GM13976 (cell line): ENCODE results near the gene EPDR1.

Source experiments
- DNase-seq: peaks from one replicate; pipeline ENCODE4 v3.0.0; 2012; ENCODE audit warnings: low spot score
- in situ Hi-C: fragments of 300-500 bp; cut with MboI; formaldehyde crosslinking; loops from one replicate; pipeline ENCODE4 v1.12.0; 2022; ENCODE audit warnings: low sequenced_read_pairs, mixed read lengths, inconsistent platforms; ENCODE audit not compliant: unreplicated experiment
- TF ChIP-seq, protein P1 (sequence below): IDR thresholded peaks from 2 replicates; pipeline ENCODE4 v1.5.1; 2012; ENCODE audit warnings: borderline replicate concordance, mild to moderate bottlenecking; ENCODE audit not compliant: insufficient read depth; ENCODE audit errors: extremely low read depth, missing control alignments, control extremely low read depth

EPDR1 gene

DNA sequence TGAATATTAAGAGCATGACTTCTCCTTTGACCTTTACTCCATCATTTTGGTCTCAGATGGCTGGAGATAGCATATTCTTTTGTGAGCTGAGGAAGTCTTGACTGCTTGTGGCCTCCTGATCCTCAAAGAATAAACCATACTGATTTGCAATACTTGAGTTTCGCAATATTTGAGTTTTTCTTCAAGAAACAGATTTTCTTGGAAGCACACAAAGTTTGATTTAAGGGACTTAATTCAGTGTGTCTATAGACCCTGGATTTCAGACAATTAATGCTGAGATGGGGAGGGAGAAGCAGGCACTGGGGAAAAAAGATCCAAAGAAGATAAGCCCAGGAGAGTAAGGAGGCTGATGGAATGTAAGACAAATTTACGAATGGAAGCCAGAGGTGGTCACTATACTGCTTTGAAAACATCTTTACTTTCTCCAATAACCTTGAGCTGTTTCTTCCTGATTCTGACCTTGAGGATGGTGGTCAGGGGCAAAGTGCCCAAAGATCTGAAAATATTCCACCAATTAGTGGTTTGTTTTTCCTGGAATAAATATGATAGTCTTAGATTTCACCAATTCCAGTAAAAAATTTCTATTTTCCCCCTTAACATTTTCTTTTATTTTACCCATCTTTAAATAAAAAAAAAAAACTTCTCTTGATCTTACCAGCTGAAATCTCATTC lies 7.5 kb downstream of the EPDR1 start:
- DNase-seq: no peak
- TF ChIP-seq, protein P1, sequence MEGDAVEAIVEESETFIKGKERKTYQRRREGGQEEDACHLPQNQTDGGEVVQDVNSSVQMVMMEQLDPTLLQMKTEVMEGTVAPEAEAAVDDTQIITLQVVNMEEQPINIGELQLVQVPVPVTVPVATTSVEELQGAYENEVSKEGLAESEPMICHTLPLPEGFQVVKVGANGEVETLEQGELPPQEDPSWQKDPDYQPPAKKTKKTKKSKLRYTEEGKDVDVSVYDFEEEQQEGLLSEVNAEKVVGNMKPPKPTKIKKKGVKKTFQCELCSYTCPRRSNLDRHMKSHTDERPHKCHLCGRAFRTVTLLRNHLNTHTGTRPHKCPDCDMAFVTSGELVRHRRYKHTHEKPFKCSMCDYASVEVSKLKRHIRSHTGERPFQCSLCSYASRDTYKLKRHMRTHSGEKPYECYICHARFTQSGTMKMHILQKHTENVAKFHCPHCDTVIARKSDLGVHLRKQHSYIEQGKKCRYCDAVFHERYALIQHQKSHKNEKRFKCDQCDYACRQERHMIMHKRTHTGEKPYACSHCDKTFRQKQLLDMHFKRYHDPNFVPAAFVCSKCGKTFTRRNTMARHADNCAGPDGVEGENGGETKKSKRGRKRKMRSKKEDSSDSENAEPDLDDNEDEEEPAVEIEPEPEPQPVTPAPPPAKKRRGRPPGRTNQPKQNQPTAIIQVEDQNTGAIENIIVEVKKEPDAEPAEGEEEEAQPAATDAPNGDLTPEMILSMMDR: no peak
- in situ Hi-C loops: no loop called here

DNA sequence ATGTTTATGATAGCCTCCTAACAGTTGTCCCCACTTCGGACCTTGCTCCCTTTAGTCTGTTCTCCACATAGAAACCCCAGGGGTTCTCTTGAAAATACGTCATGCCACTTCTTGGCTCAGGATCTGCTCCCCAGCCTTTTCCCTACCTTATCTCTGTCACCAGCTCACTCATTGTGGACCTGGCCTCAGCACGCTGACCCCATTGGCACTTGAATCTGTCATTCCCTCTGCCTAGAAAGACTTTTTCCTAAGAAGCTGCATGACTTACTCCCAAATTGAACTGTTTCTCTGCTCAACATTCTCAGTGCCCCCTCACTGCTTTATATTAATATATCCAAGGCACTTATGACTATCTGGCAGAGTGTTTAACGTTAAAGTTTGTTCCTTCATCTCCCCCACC lies 8.4 kb downstream of the EPDR1 start:
- DNase-seq: no peak

DNA sequence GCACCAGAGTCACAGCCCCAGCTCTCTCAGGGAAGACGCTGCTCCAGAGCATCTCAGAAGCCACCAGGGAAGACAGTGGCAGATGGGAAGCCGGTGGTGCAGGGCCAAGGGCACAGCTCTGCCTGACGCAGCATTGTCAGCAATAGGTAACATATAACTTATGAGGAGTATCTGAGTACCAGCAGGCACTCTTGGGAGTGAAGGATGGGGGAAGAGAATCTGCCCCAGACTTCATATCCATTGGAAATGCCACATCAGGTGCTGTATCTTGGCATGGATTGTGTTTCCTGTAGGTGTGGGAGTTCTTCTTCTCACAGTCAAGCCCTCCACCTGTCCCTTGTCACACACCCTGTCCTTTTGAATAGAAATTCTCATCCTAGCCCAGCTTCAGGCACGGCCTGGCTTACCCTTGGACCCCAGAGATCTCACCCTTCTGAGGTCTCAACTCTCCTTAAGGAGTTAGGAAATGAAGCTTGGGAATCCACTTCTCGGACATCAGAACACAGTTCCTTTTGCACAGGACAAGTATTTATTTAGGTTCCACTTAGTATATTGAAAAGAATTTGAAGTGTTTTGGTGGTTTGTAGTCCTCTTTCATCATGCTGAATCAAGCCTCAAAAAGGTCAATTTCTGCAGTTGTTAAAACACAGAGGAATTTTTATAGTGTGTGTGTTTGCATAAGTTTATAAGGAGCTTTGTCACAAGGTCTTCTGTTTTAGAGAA lies 9.9 kb downstream of the EPDR1 start:
- TF ChIP-seq, protein P1: no peak
- in situ Hi-C loops: no loop called here
- DNase-seq: no peak

More for the DNA sequence above, 8.4 kb downstream of the EPDR1 start:
- TF ChIP-seq, protein P1: no peak
- in situ Hi-C loops: no loop called here

DNA sequence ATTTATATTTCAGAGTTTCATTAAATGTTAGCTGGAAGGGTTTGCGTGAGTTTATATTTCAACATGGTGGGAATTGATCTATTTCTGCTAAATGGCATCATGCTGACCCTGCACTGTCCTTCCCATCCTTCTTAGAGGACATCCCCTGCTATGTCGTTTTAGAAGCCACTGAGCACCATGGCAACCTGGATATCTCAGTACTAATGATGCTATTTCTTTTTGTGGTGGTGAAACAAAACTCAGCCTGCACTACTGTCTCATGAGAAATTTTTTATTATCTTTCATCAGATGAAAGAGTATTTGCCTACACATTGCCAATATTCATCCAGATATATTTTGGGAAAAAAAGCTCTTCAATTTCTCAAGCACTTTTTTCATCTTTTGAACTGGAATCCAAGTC lies 12.1 kb downstream of the EPDR1 start:
- no peak for DNase-seq
- TF ChIP-seq, protein P1: no peak
- in situ Hi-C loops: no loop called here

DNA sequence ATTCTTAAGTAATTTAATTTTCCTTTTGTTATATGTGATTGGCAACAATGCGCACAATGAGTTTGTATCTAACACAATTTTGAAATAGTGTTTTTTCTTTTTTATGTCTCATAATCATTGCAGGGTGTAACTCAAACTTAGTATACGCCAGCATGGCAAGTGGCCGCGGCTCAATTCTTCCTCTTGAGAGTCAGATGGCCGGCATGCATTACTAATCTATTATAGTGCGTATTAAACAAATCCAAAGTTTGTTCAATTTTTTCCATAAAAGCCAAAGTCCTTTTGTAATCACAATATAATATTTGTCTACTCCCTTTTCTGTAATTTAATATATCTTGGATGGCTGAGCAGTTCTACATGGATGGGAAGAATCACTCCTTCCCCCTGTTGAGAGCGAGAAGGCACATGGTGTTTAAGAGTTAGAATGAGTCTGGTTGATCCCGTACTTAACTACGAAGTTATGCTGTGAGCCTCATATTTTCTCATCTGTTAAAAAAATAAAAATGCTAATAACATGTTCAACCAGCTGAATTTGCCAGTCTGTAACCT lies 12.7 kb downstream of the EPDR1 start:
- DNase-seq: no peak
- in situ Hi-C loops: no loop called here
- TF ChIP-seq, protein P1: no peak

DNA sequence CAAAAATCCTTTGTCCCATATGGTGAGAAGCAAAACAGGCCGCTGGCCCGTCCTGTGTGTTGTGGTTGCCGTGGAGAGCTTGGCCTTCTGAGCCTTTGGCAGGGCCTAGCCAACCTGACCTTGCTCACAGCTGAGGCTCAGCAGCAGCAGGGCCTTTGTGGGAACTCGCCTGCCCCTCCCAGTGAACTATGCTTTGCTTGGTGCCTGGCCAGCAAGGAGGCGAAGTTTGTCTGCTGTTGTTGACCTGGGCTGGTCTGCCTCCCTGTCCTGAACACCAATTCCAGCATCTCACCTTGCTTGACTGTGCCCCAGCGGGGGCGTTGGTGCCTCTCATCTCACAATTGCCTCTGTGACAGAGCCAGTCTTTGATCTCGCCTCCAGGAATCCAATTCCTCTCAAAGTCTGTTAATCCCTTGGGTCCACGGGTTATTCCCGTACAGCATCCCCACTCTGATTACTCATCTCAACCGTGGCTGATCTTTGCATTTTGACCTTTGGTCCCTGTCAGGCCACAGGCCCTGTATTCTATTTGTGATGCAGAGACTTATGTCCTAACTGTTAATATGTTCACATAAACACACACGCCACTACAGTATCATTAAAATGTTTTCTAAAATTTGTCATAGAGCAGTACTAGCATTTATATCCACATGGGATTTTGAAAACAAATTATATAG lies 22.6 kb downstream of the EPDR1 start:
- TF ChIP-seq, protein P1: no peak
- in situ Hi-C loops: no loop called here
- DNase-seq: no peak
